ENCODE measurements around the gene ENC1. TPM values are rescaled to one million over a fixed set of nuclear protein-coding genes. Genes with fewer than 3 reads are reported as not detected.

ENC1 gene
- total and polyA plus RNA-seq, 2 of the 4 experiments (the other 2 are of a cell fraction) = 25.6 to 70.8 TPM

- Histone ChIP-seq H2AK9ac (replicated peaks; ENCODE audit: low read depth, low read length, poor library complexity) (no peak overlapping the region), H3K27me3 (ENCODE audit: control insufficient read depth, insufficient read depth, low read length) (peaks cover 5% of the 10 kb centered on the region), H3K4me2 (ENCODE audit: low read depth, low read length) (no peak overlapping the region), H3K36me3 (ENCODE audit: control insufficient read depth, insufficient read depth, low read length) (no peaks in the 10 kb centered on the region), H3K9me3 (ENCODE audit: control insufficient read depth, insufficient read depth, low read length) (no peaks in the 10 kb centered on the region), H2BK15ac (ENCODE audit: low read depth, low read length) (no peak overlapping the region), H2AFZ (replicated peaks; ENCODE audit: low read length, poor library complexity) (no peak overlapping the region), H2AK5ac (ENCODE audit: low read depth, low read length) (no peak overlapping the region), H3K4me1 (ENCODE audit: control insufficient read depth, insufficient read depth, low read length) (no peaks in the 10 kb centered on the region), H3K27ac (ENCODE audit: insufficient read depth, low read length) (no peak overlapping the region), H4K20me1 (ENCODE audit: insufficient read depth, low read length) (no peaks in the 10 kb centered on the region), H3K79me1 (ENCODE audit: low read depth in 1 of 2, low read length in 2 of 2) (no peaks in the 10 kb centered on the region), H4K8ac (ENCODE audit: low read depth in 2 of 2, low read length in 2 of 2) (no peak overlapping the region), H3K9ac (ENCODE audit: low read depth, low read length) (no peak overlapping the region), H2BK20ac (ENCODE audit: low read depth, low read length) (no peak overlapping the region), H3K9me1 (ENCODE audit: insufficient read depth, low read length) (no peaks in the 10 kb centered on the region), H3K4me3 (ENCODE audit: insufficient read depth, low read depth, low read length) (no peak overlapping the region), H2BK120ac (ENCODE audit: low read depth, low read length) (no peak overlapping the region), H3K23ac (ENCODE audit: low read depth, low read length) (no peak overlapping the region), H3K18ac (ENCODE audit: low read depth, low read length) (no peak overlapping the region), H3K14ac (replicated peaks; ENCODE audit: low read depth, low read length) (no peak overlapping the region), H3K56ac (ENCODE audit: extremely low read depth, insufficient read depth, low read length) (no peak overlapping the region), H3K4ac (ENCODE audit: low read depth, low read length) (no peak overlapping the region), H4K91ac (ENCODE audit: insufficient read depth, low read depth, low read length) (no peak overlapping the region), H4K5ac (ENCODE audit: low read depth, low read length) (no peak overlapping the region), H2BK5ac (ENCODE audit: low read depth, low read length, poor library complexity, severe bottlenecking) (no peak overlapping the region)
- dilution Hi-C loops (cut with HindIII; ENCODE audit: low sequenced_read_pairs, unreplicated experiment) = no loop called here
- POLR2A ChIA-PET (ENCODE audit: unreplicated experiment) = interaction anchor here (0.8 kb wide), 1 partner anchor 24 kb away, joined by 4 read pairs; no protein-coding TSS in a partner anchor
- in situ Hi-C loops (cut with MboI; ENCODE audit: low sequenced_read_pairs) = no loop called here
- intact Hi-C loops (cut with micrococcal nuclease) = no loop called here
- TF ChIP-seq CEBPB (IDR thresholded peaks at IDR 0.05; ENCODE audit: low read depth, low read length) = no peak
- TF ChIP-seq MAFK (IDR thresholded peaks at IDR 0.05; ENCODE audit: low read depth, low read length) = peak; percentile 41; the same call in 1 of the 2 replicates
- BruUV-seq (replicated peaks) = no TSS peak
- CTCF ChIA-PET = interaction anchor here (0.5 kb wide), 1 partner anchor 350 kb away, joined by 3 read pairs; no protein-coding TSS in a partner anchor
- ATAC-seq (ENCODE audit: low read depth) = no peak
- DNase-seq = peak; percentile 16
- 80% methylated on average over 1 of the region's 5 CpGs; no CpG with 5 or more reads in 1 of the 2 experiments for WGBS, 2 experiments (ENCODE audit: extremely low coverage in 2 of 2, insufficient read length in 1 of 2)
Measured at GRCh38 chr5:74608736-74609601, 31.6 kb downstream of the ENC1 start.

Data from IMR-90 (cell line).